SJSA1 (cell line): ENCODE results near the gene KCNQ1OT1. TPM values are rescaled to one million over a fixed set of nuclear protein-coding genes. Genes with fewer than 3 reads are reported as not detected.

ENCODE experiments used
- DNase-seq, 2 experiments: peaks; one replicate each; pipeline ENCODE4 v3.0.0-alpha.2; 2015 to 2020; ENCODE audit warnings: low spot score in 2 of 2, low read depth in 1 of 2
- H3K27ac ChIP-seq: fragments of 250-450 bp; sonication (Bioruptor Pico); 2 replicates; pipeline ENCODE4 v1.5.1; 2020; ENCODE audit warnings: mild to moderate bottlenecking, moderate library complexity
- H3K27me3 ChIP-seq: fragments of 250-450 bp; sonication (Bioruptor Pico); replicated peaks from 2 replicates; pipeline ENCODE4 v1.5.1; 2020; ENCODE audit warnings: mild to moderate bottlenecking, moderate library complexity
- H3K36me3 ChIP-seq: fragments of 250-450 bp; sonication (Bioruptor Pico); 2 replicates; pipeline ENCODE4 v1.5.1; 2020; ENCODE audit warnings: mild to moderate bottlenecking
- H3K4me1 ChIP-seq: fragments of 250-450 bp; sonication (Bioruptor Pico); replicated peaks from 2 replicates; pipeline ENCODE4 v1.6.1; 2021; ENCODE audit warnings: mild to moderate bottlenecking
- H3K4me3 ChIP-seq: fragments of 250-450 bp; sonication (Bioruptor Pico); 2 replicates; pipeline ENCODE4 v1.5.1; 2020; ENCODE audit warnings: mild to moderate bottlenecking
- H3K9me3 ChIP-seq: fragments of 250-450 bp; sonication (Bioruptor Pico); replicated peaks from 2 replicates; pipeline ENCODE4 v1.5.1; 2020; ENCODE audit warnings: mild to moderate bottlenecking
- total RNA-seq: library from RNA; depleted of rRNA; stranded (reverse); fragments of >200 nt; shearing (Covaris generic); gene quantifications from 2 replicates; pipeline ENCODE4 v1.2.3, GENCODE V29; 2014

KCNQ1OT1 gene
- total RNA-seq, 1 experiment from 2014 or later, result 2.1 TPM

- Histone ChIP-seq H3K4me1 (peaks cover 50% of the 10 kb centered on the region), H3K4me3 (no peak overlapping the region), H3K9me3 (0 out of 2 replicates have a peak, but pooled peaks cover 2% of the 10 kb centered on the region), H3K27me3 (no peaks in the 10 kb centered on the region; the same call in 1 of the 2 replicates), H3K27ac (no peak overlapping the region), H3K36me3 (no peaks in the 10 kb centered on the region)
- DNase-seq, result no peak
These were observed 121.5 kb downstream of the KCNQ1OT1 start for GRCh38 chr11:2577991-2578928.

- H3K4me1 ChIP-seq, result peaks cover 40% of the 10 kb centered on the region
- no peaks in the 10 kb centered on the region; the same call in 1 of the 2 replicates for H3K27me3 ChIP-seq
- H3K9me3 ChIP-seq, result peaks cover 5% of the 10 kb centered on the region; the same call in 1 of the 2 replicates
These were observed 122.5 kb downstream of the KCNQ1OT1 start for GRCh38 chr11:2577031-2577990.

GRCh38 chr11:2576549-2576948, 123.2 kb downstream of the KCNQ1OT1 start:
- no peak for DNase-seq
- H3K27me3 ChIP-seq, result no peaks in the 10 kb centered on the region; the same call in 1 of the 2 replicates
- H3K36me3 ChIP-seq, result no peaks in the 10 kb centered on the region
- H3K27ac ChIP-seq, result no peak overlapping the region
- H3K4me3 ChIP-seq, result no peak overlapping the region
- peaks cover 33% of the 10 kb centered on the region for H3K4me1 ChIP-seq
- H3K9me3 ChIP-seq, result peaks cover 8% of the 10 kb centered on the region; the same call in 1 of the 2 replicates

More at GRCh38 chr11:2577031-2577990, 122.5 kb downstream of the KCNQ1OT1 start:
- H3K4me3 ChIP-seq, result no peak overlapping the region
- no peak for DNase-seq
- no peak overlapping the region for H3K27ac ChIP-seq
- no peaks in the 10 kb centered on the region for H3K36me3 ChIP-seq

GRCh38 chr11:2576111-2576510, 123.7 kb downstream of the KCNQ1OT1 start:
- Histone ChIP-seq H3K27me3 (no peaks in the 10 kb centered on the region; the same call in 1 of the 2 replicates), H3K4me3 (no peak overlapping the region), H3K27ac (no peak overlapping the region), H3K36me3 (no peaks in the 10 kb centered on the region), H3K4me1 (peaks cover 28% of the 10 kb centered on the region), H3K9me3 (peaks cover 8% of the 10 kb centered on the region; the same call in 1 of the 2 replicates)
- no peak for DNase-seq

GRCh38 chr11:2575591-2576051, 124.2 kb downstream of the KCNQ1OT1 start:
- Histone ChIP-seq H3K4me3 (no peak overlapping the region), H3K27ac (no peak overlapping the region), H3K36me3 (no peaks in the 10 kb centered on the region), H3K9me3 (peaks cover 9% of the 10 kb centered on the region; the same call in 1 of the 2 replicates), H3K27me3 (no peaks in the 10 kb centered on the region; the same call in 1 of the 2 replicates), H3K4me1 (peaks cover 26% of the 10 kb centered on the region)
- DNase-seq, result no peak

- Histone ChIP-seq H3K4me3 (no peak overlapping the region), H3K4me1 (peaks cover 26% of the 10 kb centered on the region), H3K27me3 (no peaks in the 10 kb centered on the region; the same call in 1 of the 2 replicates), H3K36me3 (no peaks in the 10 kb centered on the region), H3K9me3 (peaks cover 13% of the 10 kb centered on the region; the same call in 1 of the 2 replicates), H3K27ac (no peak overlapping the region)
- DNase-seq, result no peak
These were observed 125.0 kb downstream of the KCNQ1OT1 start for GRCh38 chr11:2574553-2575535.

- Histone ChIP-seq H3K4me1 (peaks cover 20% of the 10 kb centered on the region), H3K27ac (no peak overlapping the region), H3K4me3 (no peak overlapping the region), H3K27me3 (no peaks in the 10 kb centered on the region; the same call in 1 of the 2 replicates), H3K9me3 (peaks cover 13% of the 10 kb centered on the region; the same call in 1 of the 2 replicates), H3K36me3 (no peaks in the 10 kb centered on the region)
- DNase-seq, result no peak
These were observed 125.7 kb downstream of the KCNQ1OT1 start for GRCh38 chr11:2574043-2574552.

GRCh38 chr11:2573240-2574042, 126.4 kb downstream of the KCNQ1OT1 start:
- peaks cover 13% of the 10 kb centered on the region; the same call in 1 of the 2 replicates for H3K9me3 ChIP-seq
- no peak for DNase-seq
- no peaks in the 10 kb centered on the region for H3K36me3 ChIP-seq

GRCh38 chr11:2572491-2573239, 127.1 kb downstream of the KCNQ1OT1 start:
- Histone ChIP-seq H3K4me1 (peaks cover 7% of the 10 kb centered on the region), H3K36me3 (no peaks in the 10 kb centered on the region), H3K9me3 (peaks cover 11% of the 10 kb centered on the region; the same call in 1 of the 2 replicates), H3K27me3 (no peaks in the 10 kb centered on the region; the same call in 1 of the 2 replicates), H3K27ac (no peak overlapping the region), H3K4me3 (no peak overlapping the region)
- DNase-seq, result no peak

More at GRCh38 chr11:2573240-2574042, 126.4 kb downstream of the KCNQ1OT1 start:
- Histone ChIP-seq H3K27ac (no peak overlapping the region), H3K27me3 (no peaks in the 10 kb centered on the region; the same call in 1 of the 2 replicates), H3K4me3 (no peak overlapping the region), H3K4me1 (peaks cover 14% of the 10 kb centered on the region)

- no peaks in the 10 kb centered on the region for H3K36me3 ChIP-seq
- no peak overlapping the region for H3K27ac ChIP-seq
These were observed 128.1 kb downstream of the KCNQ1OT1 start for GRCh38 chr11:2571598-2572281.

More at GRCh38 chr11:2571598-2572281, 128.1 kb downstream of the KCNQ1OT1 start:
- no peak for DNase-seq
- H3K4me3 ChIP-seq, result no peak overlapping the region
- H3K4me1 ChIP-seq, result no peaks in the 10 kb centered on the region
- H3K27me3 ChIP-seq, result no peaks in the 10 kb centered on the region; the same call in 1 of the 2 replicates
- H3K9me3 ChIP-seq, result peaks cover 11% of the 10 kb centered on the region; the same call in 1 of the 2 replicates
